Right lung (tissue), 5 donors: ENCODE measurements around the gene SHB. TPM values are rescaled to one million over a fixed set of nuclear protein-coding genes. Genes with fewer than 3 reads are reported as not detected.
A peak's percentile ranks its signal among the peaks of the same experiment; 100 is the strongest.
"Not testable (repeated sequence)": the region's sequence is repeated elsewhere in the genome, so short reads cannot be mapped to it uniquely, and the experiment has no call there.

Source experiments
- DNase-seq, 2 donors: peaks; one replicate each; pipeline ENCODE4 v3.0.0-alpha.2; 2013
- polyA plus RNA-seq, 5 donors: library from polyadenylated mRNA; unstranded; fragments of 120-200 nt; gene quantifications; one replicate each; pipeline versions ENCODE4 v1.2.1 to v1.2.3, GENCODE V29; 2013; ENCODE audit warnings: inconsistent platforms in 1 of 5, low replicate concordance in 1 of 5; ENCODE audit not compliant: insufficient read length in 5 of 5, insufficient read depth in 1 of 5

Gene SHB
- polyA plus RNA-seq, 5 donors: 14.6 to 24.9 (median 20.4) TPM

DNA sequence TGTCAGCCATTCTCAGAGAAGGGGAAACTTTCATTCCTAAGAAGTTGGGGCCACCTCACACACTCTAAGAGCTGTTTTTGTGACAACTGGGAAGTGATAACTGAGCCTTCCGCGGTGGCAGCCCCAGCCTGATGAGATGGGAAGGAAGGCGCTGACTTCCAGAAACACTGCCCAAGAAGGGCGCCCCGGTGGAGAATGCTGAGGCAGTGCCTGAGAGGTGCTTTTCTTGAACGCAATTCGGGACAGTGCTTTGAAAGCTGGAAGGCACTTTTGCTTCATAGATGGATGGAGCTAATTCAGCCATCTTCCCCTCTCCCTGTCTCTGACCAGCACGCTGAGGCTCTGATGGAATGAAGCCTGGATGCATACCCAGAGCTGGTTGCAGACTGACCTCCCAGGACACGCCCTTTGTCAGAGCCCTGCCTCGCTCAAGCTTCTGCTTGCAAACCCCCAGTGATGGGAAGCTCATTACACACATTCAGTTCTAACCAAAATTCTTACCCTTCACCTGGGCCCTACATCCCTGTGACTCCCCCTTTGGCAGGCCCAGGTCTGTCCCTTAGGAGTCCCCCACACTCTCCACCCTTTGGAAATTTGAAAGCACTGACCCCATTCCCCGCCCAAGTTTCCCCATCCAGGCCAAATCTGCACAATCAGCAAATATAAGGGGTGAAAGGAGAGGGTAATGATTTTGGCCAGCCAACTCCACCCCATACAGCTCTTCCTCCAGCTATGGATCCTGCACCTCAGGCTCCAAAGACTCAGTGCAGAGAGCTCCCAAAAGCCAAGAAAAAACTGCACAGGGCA lies 98.5 kb downstream of the SHB start:
- no peak for DNase-seq

DNA sequence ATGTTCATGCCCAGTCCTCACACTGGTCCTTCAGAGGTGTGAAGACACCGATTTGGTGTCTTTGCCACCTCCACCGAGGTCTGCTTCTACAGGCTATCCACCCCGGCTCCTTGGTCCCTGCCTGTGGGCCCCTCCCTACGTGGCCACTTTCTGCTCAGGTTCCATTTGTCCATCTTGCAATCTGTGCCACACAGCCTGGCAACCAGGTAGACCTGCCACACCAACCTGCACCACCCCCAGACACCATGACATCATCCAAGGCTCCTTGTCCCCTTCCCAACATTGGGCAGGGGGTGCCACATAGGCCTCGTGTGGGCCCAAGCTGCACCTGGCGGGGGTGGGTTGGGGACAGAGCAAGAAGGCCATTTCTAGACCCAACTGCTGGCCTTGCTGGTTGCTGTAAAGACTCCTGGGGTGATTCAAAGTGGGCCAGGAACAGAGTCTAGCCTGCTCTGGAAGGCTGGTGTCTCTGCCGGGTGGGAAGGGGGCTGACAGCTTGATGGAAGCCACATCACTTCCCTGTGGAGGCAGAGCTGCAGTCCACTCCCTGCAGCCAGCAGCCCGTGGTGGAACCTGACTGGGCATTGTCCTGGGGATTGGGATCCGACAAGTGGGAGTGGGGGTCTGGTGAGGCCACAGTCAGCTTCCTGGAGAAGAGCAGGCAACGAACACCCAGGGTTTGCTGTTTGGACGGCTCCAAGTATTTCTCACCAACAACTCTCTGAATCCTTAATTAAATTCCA lies 99.3 kb downstream of the SHB start:
- DNase-seq: no peak

DNA sequence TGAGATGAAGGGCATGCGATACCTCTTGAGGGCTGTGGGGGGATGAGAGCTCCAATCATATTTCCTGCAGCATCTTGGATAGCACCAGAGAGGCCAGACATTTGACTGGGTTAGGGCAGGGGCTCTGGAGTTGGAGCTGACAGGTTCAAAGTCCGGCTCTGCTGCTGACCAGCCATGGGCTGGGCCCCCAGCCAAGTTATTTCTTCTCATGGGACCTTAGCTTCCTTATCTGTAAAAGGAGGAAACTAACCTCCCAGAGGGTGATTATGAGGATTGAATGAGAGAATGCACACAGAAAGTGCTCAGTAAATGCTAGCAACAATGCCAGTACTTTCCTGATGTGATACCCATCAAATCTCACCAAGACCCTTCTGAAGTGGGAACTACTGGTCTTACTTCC lies 99.9 kb downstream of the SHB start:
- no peak for DNase-seq

DNA sequence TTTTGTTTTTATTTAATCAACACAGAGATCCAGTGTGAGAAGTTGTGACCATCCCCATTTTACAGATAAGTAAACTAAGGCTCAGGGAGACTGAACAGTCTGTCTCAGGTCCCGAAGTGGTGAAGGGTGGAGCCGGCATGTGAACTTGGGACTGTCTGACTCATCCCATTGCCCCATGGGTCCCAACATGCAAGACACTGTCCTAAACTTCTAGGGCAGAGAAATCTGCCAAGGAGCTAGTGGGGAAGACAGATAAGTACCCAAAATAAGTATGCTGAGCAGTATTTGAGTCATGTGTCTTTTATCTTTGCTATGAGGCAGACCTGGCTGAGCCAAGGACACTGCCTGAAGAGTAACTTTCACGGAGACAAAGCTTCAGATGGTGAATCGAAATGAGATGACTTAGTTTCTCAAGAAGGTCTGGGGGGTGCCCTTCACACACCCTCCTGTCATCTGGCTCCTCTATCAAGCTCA lies 100.8 kb downstream of the SHB start:
- DNase-seq: no peak

DNA sequence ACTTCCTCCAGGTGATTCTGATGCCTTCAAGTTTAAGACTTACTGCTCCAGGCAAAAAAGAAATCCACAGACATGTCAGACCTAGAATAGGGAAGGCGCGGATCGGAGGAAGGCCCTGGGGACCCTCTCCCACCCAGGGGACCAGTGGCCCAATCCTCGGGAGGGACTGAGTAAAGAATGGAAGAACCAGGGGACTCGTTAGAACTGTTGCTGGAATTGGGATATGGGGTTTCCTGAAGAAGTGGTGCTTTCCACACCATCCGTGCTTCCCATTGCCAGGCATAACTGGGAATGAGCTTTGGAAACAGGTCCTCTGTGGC lies 101.3 kb downstream of the SHB start:
- DNase-seq: no peak

DNA sequence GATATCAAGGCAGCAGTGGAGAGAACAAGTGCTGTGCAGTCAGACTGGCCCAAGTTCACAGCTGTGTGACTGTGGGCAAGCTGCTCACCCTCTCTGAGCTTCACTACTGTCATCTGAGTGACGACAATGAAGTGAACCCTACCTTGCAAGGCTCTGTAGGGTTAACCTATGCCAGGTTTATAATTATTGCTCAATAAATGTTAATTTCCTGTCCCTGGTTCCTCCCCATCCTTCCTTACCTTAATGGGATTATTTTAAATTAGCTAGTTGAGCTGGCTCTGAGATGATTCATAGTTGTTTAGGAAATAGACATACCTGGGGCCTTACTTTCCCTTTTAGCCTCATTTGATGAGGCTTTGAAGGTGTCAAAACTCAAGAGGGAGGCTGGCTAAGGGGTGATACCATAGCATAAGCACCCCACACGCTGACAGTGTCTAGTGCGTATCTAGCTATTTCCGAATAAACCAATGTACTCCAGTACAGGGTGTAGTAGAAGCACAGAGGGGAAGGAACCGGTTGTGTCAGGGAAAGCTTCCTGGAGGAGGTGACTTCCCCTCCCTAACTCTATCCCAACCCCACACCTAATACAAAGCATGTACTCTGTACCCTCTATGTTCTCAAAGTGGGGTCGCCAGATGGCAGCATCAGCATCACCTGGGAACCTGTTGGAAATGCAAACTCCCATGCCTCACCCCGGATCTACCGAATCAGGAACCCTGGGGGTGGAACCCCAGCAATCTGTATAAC lies 101.8 kb downstream of the SHB start:
- no peak for DNase-seq

DNA sequence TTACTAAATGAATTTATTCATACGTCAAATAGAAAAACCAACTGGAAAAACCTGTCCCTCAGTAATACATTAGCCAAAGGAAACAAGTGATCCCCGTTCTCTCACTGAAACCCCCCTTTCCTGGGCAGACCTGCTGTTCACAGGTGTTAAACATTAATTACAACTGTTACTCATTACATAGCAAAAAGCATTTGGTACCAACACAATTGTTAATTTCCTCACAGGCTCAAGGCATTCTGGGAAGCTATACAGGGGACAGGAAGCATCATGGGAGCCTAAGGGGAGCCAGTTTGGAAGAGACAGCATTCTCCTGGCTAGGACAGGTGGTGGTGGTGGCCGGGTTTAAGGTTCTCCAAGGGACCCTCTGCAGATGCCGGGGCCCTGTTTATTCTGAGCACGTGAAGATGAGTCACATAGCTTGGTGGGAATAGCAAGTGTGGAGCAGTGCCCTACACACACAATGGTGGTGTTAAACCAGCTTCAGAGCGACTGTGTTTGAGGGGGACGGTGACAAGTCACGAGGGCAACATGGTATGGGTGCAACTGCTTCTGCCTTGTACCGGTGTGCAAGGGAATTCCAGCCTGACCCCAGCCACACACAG lies 102.5 kb downstream of the SHB start:
- peak; percentile 60 to 61 for DNase-seq

DNA sequence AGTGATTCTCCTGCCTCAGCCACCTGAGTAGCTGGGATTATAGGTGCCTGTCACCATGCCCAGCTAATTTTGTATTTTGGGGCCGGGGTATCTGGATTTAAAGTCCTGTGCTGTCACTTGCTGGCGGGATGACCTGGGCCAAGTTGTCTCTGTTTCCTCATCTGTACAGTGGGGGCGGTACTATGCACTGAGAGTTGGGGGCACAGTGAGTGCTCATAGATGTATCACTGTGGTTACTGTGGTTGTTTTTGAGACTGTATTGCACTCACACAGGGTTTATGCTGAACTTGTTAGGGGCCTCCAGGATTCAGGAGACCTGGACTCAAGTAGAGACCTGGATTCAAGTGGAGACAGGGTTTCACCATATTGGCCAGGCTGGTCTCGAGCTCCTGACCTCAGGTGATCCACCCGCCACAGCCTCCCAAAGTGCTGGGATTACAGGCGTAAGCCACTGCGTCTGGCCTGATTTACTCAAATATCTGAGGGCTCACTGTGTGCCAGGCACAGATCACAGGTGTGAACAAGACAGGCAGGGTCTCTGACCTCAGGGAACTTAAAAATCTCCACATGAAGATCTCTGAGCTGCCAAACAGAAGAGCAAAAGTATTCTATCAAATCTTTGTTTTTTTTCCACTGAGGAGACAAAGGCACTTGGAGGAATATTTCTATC lies 103.2 kb downstream of the SHB start:
- DNase-seq: not testable (repeated sequence)

DNA sequence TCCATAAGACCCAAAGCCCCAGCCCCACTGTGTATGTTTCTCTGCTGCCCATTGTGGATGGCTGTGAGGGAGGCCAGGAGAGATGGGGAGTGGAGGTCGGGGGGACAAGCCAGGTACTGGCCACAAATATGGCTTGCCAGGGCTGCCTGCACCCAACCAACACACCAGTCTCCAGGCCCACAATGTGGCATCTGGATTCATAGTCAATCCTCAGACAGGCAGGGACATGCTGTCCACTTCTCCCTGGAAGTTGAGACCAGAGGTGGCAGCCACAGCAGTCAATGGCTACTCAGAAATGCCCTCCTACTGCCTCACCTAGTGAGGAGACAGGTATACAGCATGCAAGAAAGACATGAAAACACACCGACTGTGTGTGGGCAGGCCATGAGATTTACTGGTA lies 103.9 kb downstream of the SHB start:
- DNase-seq: no peak

DNA sequence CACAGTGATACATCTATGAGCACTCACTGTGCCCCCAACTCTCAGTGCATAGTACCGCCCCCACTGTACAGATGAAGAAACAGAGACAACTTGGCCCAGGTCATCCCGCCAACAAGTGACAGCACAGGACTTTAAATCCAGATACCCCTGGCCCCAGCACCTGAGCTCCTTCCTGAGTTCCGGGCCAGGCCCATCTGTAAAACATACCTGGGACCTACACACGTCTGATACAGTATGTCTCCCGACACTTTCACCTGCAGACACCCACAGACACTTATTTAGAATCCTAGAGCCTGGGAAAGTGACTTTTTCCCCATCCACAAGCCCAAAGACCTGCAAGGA lies 104.3 kb downstream of the SHB start:
- no peak for DNase-seq

DNA sequence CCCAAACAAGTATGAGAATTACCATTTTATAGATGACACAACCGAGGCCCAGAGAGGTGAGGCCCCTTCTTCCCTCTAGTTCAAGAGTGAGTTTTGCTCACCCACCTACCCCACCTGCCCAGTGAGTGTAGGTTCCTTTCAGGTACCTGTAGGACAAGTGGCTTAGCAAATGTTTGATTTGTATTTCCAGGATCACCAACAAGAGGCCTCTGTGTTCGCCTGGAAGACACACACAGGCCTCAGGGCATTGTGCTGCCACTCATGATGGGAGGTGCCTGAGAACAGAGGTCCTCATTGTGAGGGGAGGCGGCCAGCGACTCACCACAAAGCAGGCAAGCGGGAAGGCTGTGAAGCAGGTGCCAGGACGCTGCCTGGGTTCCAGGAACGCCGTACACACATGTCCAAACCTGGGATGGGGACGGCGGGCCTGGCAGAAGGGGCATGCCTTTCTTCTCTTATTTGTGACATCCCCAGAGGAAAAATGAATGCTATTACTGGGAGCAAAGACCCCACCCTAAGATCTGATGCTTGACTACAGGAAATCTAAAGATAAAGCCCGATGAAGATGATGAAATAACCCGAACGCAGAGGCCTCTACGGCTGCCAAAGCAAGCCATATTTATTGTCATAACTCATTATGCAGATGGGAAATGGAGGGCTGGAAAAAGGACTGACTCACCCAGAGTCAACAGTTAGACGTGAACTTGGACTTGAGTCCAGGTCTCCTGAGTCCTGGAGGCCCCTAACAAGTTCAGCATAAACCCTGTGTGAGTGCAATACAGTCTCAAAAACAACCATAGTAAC lies 104.9 kb downstream of the SHB start:
- DNase-seq: peak in 1 of 2 donors; percentile 51

DNA sequence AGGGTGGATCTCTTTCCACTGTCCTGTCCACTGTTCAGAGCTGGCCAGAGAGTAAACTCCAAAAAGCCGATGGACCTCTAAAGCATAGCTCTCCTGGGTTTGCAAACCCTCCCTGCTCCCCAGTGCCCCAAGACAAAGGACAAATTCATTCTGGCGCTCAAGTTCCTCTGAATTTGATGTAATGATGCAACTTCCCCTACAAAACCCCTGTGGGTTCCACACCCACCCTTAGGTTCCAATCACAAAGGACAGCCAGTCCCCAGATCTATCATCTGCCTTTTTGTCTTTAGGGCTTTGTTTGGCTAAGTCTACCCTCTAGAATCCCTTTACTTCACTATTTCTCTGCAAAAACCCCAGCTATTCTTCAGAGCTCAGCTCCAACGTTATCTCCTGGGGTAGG lies 107.7 kb downstream of the SHB start:
- DNase-seq: no peak

DNA sequence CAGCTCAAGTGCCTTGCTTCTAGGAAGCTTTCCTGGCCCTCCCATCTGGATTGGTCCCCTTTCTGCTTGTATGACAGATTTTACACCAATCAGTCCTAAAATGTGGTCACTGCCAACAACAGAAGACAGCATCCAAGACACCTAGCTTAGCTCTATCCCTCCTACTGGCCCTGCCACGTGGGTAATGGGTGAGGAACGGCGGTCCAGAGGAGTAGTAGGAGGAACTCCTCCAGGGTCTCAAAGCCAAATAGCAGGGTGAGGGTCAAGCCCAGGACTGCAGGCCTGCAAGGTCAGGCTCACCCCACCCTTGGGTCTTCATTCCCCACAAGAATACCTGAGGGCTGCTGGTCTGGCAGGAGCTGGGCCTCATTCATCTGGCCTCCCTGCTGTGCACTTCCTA lies 108.4 kb downstream of the SHB start:
- no peak for DNase-seq

DNA sequence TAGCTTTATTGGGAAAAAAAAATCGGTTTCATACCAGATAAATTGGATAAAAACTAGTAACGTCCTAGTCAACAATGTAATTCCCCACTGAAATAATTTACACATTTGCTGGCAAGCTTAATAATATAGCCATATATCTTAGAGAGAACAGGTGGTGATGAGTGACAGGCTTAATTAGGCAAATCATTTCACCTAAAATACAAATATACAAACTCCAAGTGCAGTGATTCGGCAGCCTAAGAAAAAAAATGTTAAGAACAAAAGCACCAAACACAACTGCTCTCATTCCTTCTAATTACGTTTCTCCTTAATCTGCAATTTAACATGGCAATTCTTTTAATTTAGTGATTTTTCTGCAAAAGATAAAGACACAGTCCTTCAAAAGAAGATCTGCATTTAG lies 109.1 kb downstream of the SHB start:
- DNase-seq: no peak

DNA sequence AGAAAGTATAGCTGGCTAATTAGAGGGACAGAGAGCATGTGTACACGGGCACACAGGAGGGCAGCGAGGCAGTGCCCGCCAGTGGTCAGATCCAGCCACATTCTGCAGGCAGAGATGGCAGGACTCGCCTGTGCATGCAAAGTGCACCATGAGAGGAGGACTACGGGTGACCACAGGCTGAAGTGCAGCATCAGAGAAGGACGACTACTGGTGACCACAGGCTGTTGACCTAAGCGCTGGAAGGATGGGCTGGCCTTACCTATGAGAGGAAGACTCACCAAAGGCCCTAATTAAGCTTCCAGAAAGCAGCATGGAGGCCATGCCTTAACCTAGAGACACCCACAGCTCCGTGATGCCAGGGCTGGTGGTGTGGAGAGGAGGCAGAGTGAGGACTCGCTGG lies 110.9 kb downstream of the SHB start:
- DNase-seq: no peak

DNA sequence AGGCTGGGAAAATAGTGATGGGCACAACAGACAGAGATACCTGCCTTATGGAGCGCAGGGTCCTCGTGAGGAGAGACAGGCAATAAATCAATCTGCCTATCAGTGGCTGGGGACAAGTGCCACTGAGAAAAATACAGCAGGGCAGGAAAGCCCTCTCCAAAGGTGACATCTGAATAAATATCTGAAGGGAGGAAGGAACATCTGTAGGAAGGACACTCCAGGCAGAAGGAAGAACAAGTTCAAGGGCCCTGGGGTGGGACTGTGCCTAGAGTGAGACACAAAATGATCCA lies 111.4 kb downstream of the SHB start:
- no peak for DNase-seq

DNA sequence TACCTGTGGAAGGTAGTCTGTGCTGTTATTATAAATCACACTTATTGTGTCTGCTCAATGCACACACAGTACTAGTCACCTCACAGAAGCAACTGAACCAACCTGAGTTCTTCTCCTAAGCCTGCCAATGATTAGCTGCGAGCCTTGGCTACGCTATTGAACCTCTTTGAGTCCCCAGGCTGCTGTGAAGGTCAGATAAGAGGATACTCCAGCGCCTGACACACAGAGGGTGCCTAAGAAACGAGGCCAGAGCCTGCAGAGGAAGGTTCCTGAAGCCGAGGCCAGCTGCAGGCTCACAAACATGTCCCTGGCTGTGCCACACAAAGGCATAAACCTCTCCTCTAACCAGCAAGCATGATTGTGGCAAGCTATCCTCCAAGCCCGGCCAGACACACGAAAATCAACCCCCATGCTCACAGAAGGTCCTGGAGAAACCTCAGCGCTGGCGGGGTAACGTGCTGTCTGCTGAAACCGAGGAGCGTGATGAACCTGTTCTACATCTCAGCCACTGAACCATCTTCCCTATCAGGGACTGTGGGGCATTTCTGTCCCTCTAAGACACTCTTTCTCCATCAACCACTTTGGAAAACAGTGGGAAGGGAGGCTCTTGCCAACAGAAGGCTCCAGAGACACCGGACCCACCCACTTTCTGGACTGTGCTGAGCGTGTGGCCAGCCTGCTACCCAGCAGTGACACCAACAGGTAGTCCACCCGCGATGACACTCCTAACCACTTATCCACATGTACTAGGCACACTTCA lies 111.9 kb downstream of the SHB start:
- no peak for DNase-seq

DNA sequence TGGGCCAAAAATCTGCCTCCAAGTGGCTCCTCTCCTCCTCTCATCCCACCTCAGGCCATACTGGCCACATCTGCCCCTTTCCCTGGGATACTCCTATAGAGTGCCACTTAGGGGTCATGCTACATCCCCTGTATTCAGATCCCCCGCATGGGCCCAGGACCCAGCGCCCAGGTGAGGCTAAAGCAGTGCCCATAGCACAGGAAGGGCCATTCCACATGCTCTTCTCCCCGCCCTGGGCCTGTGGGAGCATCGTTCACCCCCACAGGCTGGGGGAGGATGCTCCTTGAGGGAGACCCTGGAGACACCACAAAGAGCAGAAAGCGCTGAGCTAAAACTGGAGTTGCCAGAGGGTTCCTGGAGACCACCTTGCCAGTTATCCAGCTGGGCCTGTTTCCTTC lies 112.6 kb downstream of the SHB start:
- no peak for DNase-seq

DNA sequence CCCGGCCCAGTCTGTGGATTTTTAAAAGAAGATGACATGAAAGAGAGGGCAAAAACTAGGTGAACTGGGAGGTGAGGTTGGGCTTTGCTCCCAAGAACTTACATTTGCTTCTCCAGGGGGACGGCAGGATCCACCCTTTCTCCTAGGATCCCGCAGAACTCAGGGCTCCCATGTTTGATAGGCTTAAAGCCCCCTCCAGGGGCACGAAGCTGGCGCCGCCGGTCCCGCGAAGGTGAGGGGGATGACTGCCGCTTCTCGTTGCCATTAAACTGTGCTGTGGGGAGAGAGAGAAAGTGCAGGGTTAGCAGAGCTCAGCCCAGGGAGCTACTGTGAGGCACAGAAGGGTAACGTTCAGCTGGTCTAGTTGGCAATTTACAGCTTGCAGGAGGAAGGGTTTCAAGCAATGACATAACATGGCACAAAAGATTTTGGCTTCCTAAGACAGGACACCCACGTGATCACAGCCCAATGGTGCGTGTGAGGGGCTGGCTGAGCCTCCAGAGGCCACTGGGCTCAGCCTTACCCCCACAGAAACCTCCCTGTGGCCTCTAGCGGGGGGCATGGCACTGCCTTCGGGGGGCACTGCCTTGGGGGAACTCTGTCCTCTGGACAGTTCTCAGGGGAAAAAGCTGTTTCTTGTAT lies 113.1 kb downstream of the SHB start:
- DNase-seq: no peak

DNA sequence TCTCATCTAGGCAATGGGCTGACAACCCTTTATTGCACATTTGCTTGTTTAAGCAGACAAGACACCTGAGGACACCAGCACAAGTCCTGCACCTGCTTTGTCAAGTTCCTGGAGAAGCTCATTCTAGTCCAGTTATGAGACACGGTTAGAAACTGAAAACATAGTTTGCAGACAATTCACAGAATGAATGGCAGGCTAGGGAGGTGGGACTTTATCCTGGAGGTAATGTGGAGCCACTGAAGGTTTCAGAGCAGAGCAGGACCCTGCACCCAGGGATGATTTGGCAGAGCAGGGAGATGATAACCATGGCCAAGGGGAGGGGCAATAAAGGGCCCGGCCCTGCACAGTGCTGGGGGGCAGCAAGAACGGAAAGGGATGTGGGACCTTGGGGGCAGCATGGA lies 114.4 kb downstream of the SHB start:
- DNase-seq: no peak
